A673 (cell line): ENCODE data around the gene TCERG1L. TPM values are rescaled to one million over a fixed set of nuclear protein-coding genes. Genes with fewer than 3 reads are reported as not detected.

Source experiments
- BruUV-seq: library from RNA; stranded (reverse); fragments of 400-500 nt; replicated peaks from 2 replicates; lab custom pipeline; 2021; lab: Mats Ljungman, UMichigan
- CTCF ChIA-PET: fragments of 300-600 bp; sonication (Branson Sonifier 250); formaldehyde crosslinking; loops from one replicate; lab custom pipeline; 2022; ENCODE audit warnings: antibody characterized with exemption; lab: Charles Lee
- POLR2A ChIA-PET: fragments of 300-600 bp; sonication (Branson Sonifier 250); formaldehyde crosslinking; loops from one replicate; lab custom pipeline; 2022; ENCODE audit warnings: antibody characterized with exemption; ENCODE audit not compliant: low non-redundant PET; lab: Charles Lee
- DNase-seq: peaks from one replicate; pipeline ENCODE4 v3.0.0-alpha.2; 2015; ENCODE audit warnings: low spot score
- H3K27ac ChIP-seq: fragments of 200-600 bp; sonication (generic); 2 replicates; pipeline ENCODE4 v1.5.1; 2016; ENCODE audit warnings: mixed run types, low read depth, mild to moderate bottlenecking, mixed read lengths, antibody characterized with exemption, low read length; ENCODE audit not compliant: poor library complexity, severe bottlenecking
- H3K27me3 ChIP-seq: fragments of 200-600 bp; sonication (generic); replicated peaks from 2 replicates; pipeline ENCODE4 v1.6.1; 2017; ENCODE audit warnings: mixed run types, low read depth, mild to moderate bottlenecking, mixed read lengths, antibody characterized with exemption, low read length; ENCODE audit not compliant: insufficient read depth, poor library complexity
- H3K36me3 ChIP-seq: fragments of 200-600 bp; sonication (generic); 2 replicates; pipeline ENCODE4 v1.6.1; 2016; ENCODE audit warnings: mixed run types, mild to moderate bottlenecking, mixed read lengths, antibody characterized with exemption, low read length; ENCODE audit not compliant: insufficient read depth, poor library complexity, severe bottlenecking
- H3K4me1 ChIP-seq: fragments of 200-600 bp; sonication (generic); 2 replicates; pipeline ENCODE4 v1.6.1; 2017; ENCODE audit warnings: mixed run types, mild to moderate bottlenecking, mixed read lengths, antibody characterized with exemption, low read length; ENCODE audit not compliant: insufficient read depth, poor library complexity, severe bottlenecking
- H3K4me3 ChIP-seq: fragments of 200-600 bp; sonication (generic); 2 replicates; pipeline ENCODE4 v1.5.1; 2016; ENCODE audit warnings: low read depth, mixed run types, mild to moderate bottlenecking, mixed read lengths, low read length; ENCODE audit not compliant: poor library complexity, severe bottlenecking
- H3K9me3 ChIP-seq: fragments of 200-600 bp; sonication (generic); 2 replicates; pipeline ENCODE4 v1.6.1; 2016; ENCODE audit warnings: mixed run types, low read depth, mild to moderate bottlenecking, mixed read lengths, antibody characterized with exemption, low read length; ENCODE audit not compliant: poor library complexity, severe bottlenecking
- CTCF ChIP-seq: fragments of 300-800, 200-600 bp; sonication (generic); conservative IDR thresholded peaks from 2 replicates; pipeline ENCODE4 v1.5.1; 2017; ENCODE audit warnings: low read depth, mild to moderate bottlenecking, antibody characterized with exemption, low read length, moderate library complexity, mixed read lengths
- EZH2 ChIP-seq: fragments of 200-600 bp; sonication (generic); IDR thresholded peaks from 2 replicates; pipeline ENCODE4 v1.6.1; 2017; ENCODE audit warnings: borderline replicate concordance, low read depth, mild to moderate bottlenecking, mixed read lengths, antibody characterized with exemption, low read length; ENCODE audit not compliant: poor library complexity, severe bottlenecking
- intact Hi-C: fragments of 100-400 bp; cut with micrococcal nuclease; formaldehyde crosslinking; loops from one replicate; pipeline ENCODE4 v1.10.0; 2022; ENCODE audit not compliant: unreplicated experiment
- total RNA-seq: library from RNA; stranded (reverse); gene quantifications from 2 replicates; pipeline ENCODE4 v1.2.3, GENCODE V29; 2021

TCERG1L gene
- total RNA-seq, 1 experiment from 2014 or later, result 16.3 TPM

- POLR2A ChIA-PET, result no interaction called here
- CTCF ChIA-PET, result no interaction called here
- DNase-seq, result no peak
These were observed 137.9 kb downstream of the TCERG1L start for GRCh38 chr10:131173484-131174210.

GRCh38 chr10:131172433-131172832 lies 139.1 kb downstream of the TCERG1L start:
- no peak overlapping the region for H3K4me3 ChIP-seq
- no TSS peak for BruUV-seq
- intact Hi-C loops, result no loop called here
- no peaks in the 10 kb centered on the region for H3K27me3 ChIP-seq
- TF ChIP-seq EZH2 (no peak), CTCF (no peak)
- no peak for DNase-seq
- H3K36me3 ChIP-seq, result no peaks in the 10 kb centered on the region
- no peaks in the 10 kb centered on the region for H3K9me3 ChIP-seq
- no peaks in the 10 kb centered on the region for H3K4me1 ChIP-seq
- ChIA-PET CTCF (no interaction called here), POLR2A (no interaction called here)
- H3K27ac ChIP-seq, result no peak overlapping the region

More at GRCh38 chr10:131173484-131174210, 137.9 kb downstream of the TCERG1L start:
- Histone ChIP-seq H3K27me3 (no peaks in the 10 kb centered on the region), H3K4me1 (no peaks in the 10 kb centered on the region), H3K9me3 (no peaks in the 10 kb centered on the region), H3K36me3 (no peaks in the 10 kb centered on the region), H3K4me3 (no peak overlapping the region), H3K27ac (no peak overlapping the region)
- intact Hi-C loops, result no loop called here
- TF ChIP-seq EZH2, result no peak
- no peak for TF ChIP-seq CTCF
- no TSS peak for BruUV-seq

DNA sequence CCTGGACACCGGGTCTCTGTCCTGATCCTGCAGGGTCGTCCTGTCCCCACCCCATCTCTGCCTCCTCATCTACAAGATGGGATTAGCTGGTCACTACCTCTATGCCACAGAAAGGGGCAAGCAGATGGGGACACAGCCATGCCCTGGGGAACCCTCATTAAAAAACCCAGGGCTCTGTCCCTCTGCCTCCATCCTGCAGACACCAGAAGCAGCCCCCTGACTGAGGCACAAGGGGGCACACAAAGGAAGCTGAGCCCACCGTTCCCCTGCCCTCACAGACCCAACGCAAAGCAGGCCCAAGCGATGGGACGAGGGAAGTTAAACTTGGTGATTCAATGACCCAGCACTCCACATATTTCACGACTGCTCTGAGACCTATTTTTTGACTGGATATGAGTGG lies 142.4 kb downstream of the TCERG1L start:
- no peak overlapping the region for H3K4me3 ChIP-seq
- ChIA-PET CTCF (no interaction called here), POLR2A (no interaction called here)
- no peaks in the 10 kb centered on the region for H3K36me3 ChIP-seq
- peaks cover 9% of the 10 kb centered on the region for H3K4me1 ChIP-seq
- no peak overlapping the region for H3K27ac ChIP-seq
- no peaks in the 10 kb centered on the region for H3K9me3 ChIP-seq
- TF ChIP-seq EZH2 (no peak), CTCF (no peak)
- intact Hi-C loops, result no loop called here
- DNase-seq, result no peak
- BruUV-seq, result no TSS peak
- H3K27me3 ChIP-seq, result no peaks in the 10 kb centered on the region
